ENCODE measurements around the gene TOX2. TPM values are rescaled to one million over a fixed set of nuclear protein-coding genes. Genes with fewer than 3 reads are reported as not detected.
A peak's percentile ranks its signal among the peaks of the same experiment; 100 is the strongest.

TOX2 gene
- total and polyA plus RNA-seq, 5 experiments from 2014 or later = 0.31 to 1.3 (median 1.2) TPM

- DNase-seq (peak in 2 of 10 donors; percentile 0 to 24), ATAC-seq (no peak)
- no peaks in the 10 kb centered on the region for H3K9me3 Mint-ChIP-seq
- H3K4me3 Mint-ChIP-seq = no peak overlapping the region
- peaks cover 0 to 1% (median 0%) of the 10 kb centered on the region in 5 donors for H3K27me3 Mint-ChIP-seq
- POLR2A ChIA-PET = interaction anchor here (1.2 kb wide), 1 partner anchor 14 kb away, joined by 3 read pairs; no protein-coding TSS in a partner anchor
- H3K36me3 Mint-ChIP-seq = peaks cover 0 to 1% (median 0%) of the 10 kb centered on the region in 3 donors
- H3K4me1 Mint-ChIP-seq = peaks cover 7 to 26% (median 14%) of the 10 kb centered on the region in 4 donors
- peak overlapping the region in 3 of 10 donors; percentile 11 to 70 (median 66) for H3K27ac Mint-ChIP-seq
These were observed 140.2 kb downstream of the TOX2 start for GRCh38 chr20:44054849-44055248.

DNA sequence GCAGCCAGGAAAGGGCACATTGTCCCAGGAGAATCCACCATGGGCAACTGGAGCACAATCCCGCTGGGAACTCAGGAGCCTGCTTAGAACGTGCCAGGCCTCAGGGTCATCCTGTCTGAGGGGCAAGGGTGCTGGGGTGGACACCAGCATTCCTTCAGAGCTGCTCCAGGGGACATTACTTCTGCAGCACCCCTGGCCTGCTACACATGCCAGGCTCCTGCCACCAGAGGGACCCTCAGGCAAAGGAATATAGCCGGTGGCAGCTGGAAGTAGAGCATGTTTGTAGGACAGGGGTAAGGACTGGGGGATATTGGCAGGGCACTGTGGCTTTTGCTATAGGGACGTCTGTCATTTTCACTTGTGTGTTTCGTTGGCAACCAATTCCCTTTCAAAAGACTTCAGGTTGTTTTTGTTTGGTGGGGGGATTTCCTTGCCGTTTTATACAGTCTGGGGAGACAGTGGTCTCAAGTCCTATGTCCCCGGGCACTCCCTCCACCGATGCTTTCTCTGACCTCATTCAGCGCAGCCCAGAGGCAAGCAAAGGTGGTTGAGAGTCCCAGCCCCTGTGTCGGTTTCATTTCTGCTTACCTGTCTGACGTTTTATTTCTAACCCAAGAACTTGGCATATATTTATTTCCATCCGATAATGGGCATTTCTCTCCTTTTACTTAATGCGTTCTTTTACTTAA, 141.5 kb downstream of the TOX2 start:
- DNase-seq = peak; percentile 53 to 88 (median 76)
- H3K36me3 Mint-ChIP-seq = peaks cover 0 to 1% (median 0%) of the 10 kb centered on the region in 3 donors
- peaks cover 14 to 34% (median 17%) of the 10 kb centered on the region in 4 donors for H3K4me1 Mint-ChIP-seq
- POLR2A ChIA-PET = interaction anchor here (1.0 to 4.9 kb wide), 4 partner anchors 9 to 24 kb away, joined by 3 to 56 read pairs (median 23); no protein-coding TSS in a partner anchor
- no peaks in the 10 kb centered on the region for H3K9me3 Mint-ChIP-seq
- H3K4me3 Mint-ChIP-seq = no peak overlapping the region
- ATAC-seq = peak; percentile 98 to 100
- peaks cover 0 to 1% (median 0%) of the 10 kb centered on the region in 5 donors for H3K27me3 Mint-ChIP-seq
- H3K27ac Mint-ChIP-seq = peak overlapping the region in 8 of 10 donors; percentile 11 to 93 (median 70)

- H3K9me3 Mint-ChIP-seq = no peaks in the 10 kb centered on the region
- no peak overlapping the region for H3K4me3 Mint-ChIP-seq
- H3K27me3 Mint-ChIP-seq = peaks cover 0 to 1% (median 0%) of the 10 kb centered on the region in 5 donors
- H3K4me1 Mint-ChIP-seq = peaks cover 14 to 42% (median 22%) of the 10 kb centered on the region in 4 donors
- DNase-seq (peak in 2 of 10 donors; percentile 7 to 58), ATAC-seq (no peak)
- peaks cover 0 to 1% (median 0%) of the 10 kb centered on the region in 3 donors for H3K36me3 Mint-ChIP-seq
- POLR2A ChIA-PET = interaction anchor here (2.0 to 4.9 kb wide), 3 partner anchors 7 to 22 kb away, joined by 4 to 56 read pairs (median 42); no protein-coding TSS in a partner anchor
- H3K27ac Mint-ChIP-seq = peak overlapping the region in 6 of 10 donors; percentile 52 to 83 (median 74)
These were observed 143.3 kb downstream of the TOX2 start for GRCh38 chr20:44057698-44058675.

- ATAC-seq = no peak
- Mint-ChIP-seq H3K27me3 (peaks cover 0 to 2% (median 0%) of the 10 kb centered on the region in 5 donors), H3K9me3 (no peaks in the 10 kb centered on the region), H3K4me1 (peaks cover 8 to 56% (median 45%) of the 10 kb centered on the region in 4 donors), H3K36me3 (no peaks in the 10 kb centered on the region), H3K27ac (peak overlapping the region in 7 of 10 donors; percentile 34 to 83 (median 54)), H3K4me3 (no peak overlapping the region)
- DNase-seq = peak in 1 of 10 donors; percentile 44
- POLR2A ChIA-PET = interaction anchor here (0.9 kb wide), 1 partner anchor 8 kb away, joined by 4 read pairs; no protein-coding TSS in a partner anchor
These were observed 150.1 kb downstream of the TOX2 start for GRCh38 chr20:44064501-44065400.

GRCh38 chr20:44065401-44066340, 151.0 kb downstream of the TOX2 start:
- Mint-ChIP-seq H3K36me3 (no peaks in the 10 kb centered on the region), H3K9me3 (no peaks in the 10 kb centered on the region), H3K27ac (peak overlapping the region; percentile 14 to 100 (median 72)), H3K27me3 (peaks cover 0 to 2% (median 0%) of the 10 kb centered on the region in 5 donors), H3K4me1 (peaks cover 13 to 62% (median 51%) of the 10 kb centered on the region in 4 donors), H3K4me3 (no peak overlapping the region)
- ATAC-seq (no peak), DNase-seq (peak in 1 of 10 donors; percentile 59)
- POLR2A ChIA-PET = interaction anchor here (0.9 to 5.2 kb wide), 3 partner anchors 8 to 14 kb away, joined by 4 to 56 read pairs (median 39); no protein-coding TSS in a partner anchor

GRCh38 chr20:44066645-44067606, 152.3 kb downstream of the TOX2 start:
- Mint-ChIP-seq H3K9me3 (no peaks in the 10 kb centered on the region), H3K4me3 (peak overlapping the region; percentile 19 to 86 (median 52)), H3K4me1 (peaks cover 13 to 62% (median 56%) of the 10 kb centered on the region in 4 donors), H3K36me3 (no peaks in the 10 kb centered on the region), H3K27me3 (peaks cover 0 to 2% (median 0%) of the 10 kb centered on the region in 5 donors), H3K27ac (peak overlapping the region; percentile 88 to 100 (median 100))
- POLR2A ChIA-PET = interaction anchor here (0.6 to 5.2 kb wide), 3 partner anchors 9 to 226 kb away, joined by 3 to 56 read pairs (median 39); no protein-coding TSS in a partner anchor
- ATAC-seq (no peak), DNase-seq (peak in 2 of 10 donors; percentile 14 to 40)

DNA sequence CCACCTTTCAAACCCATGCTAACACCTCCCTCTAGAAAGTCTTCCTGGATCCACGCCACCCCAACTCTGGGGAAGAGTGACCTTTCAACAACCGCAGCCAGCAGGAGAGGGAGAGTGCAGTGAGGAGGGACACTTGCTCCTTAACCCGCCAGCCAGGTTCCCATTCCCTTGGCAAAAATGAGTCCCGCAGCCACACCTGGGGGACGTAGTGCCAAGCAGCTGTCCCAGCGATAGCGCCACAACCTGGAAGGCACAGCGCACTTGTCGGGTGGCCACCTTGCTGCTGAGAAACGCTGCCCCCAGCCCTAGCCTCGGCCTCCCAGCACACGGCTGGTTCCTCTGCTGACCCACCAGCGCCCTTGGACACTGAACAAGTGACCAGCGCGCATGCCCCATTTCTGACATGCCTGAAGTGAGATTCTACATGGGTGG, 153.0 kb downstream of the TOX2 start:
- Mint-ChIP-seq H3K27me3 (peaks cover 0 to 2% (median 0%) of the 10 kb centered on the region in 5 donors), H3K27ac (peak overlapping the region; percentile 88 to 100 (median 100)), H3K36me3 (no peaks in the 10 kb centered on the region), H3K9me3 (no peaks in the 10 kb centered on the region), H3K4me1 (peaks cover 17 to 69% (median 62%) of the 10 kb centered on the region in 4 donors), H3K4me3 (peak overlapping the region; percentile 50 to 95 (median 86))
- peak in 2 of 10 donors; percentile 13 to 62 for DNase-seq
- POLR2A ChIA-PET = interaction anchor here (4.8 to 5.2 kb wide), 2 partner anchors 10 to 12 kb away, joined by 39 to 56 read pairs; no protein-coding TSS in a partner anchor
- ATAC-seq = no peak

DNA sequence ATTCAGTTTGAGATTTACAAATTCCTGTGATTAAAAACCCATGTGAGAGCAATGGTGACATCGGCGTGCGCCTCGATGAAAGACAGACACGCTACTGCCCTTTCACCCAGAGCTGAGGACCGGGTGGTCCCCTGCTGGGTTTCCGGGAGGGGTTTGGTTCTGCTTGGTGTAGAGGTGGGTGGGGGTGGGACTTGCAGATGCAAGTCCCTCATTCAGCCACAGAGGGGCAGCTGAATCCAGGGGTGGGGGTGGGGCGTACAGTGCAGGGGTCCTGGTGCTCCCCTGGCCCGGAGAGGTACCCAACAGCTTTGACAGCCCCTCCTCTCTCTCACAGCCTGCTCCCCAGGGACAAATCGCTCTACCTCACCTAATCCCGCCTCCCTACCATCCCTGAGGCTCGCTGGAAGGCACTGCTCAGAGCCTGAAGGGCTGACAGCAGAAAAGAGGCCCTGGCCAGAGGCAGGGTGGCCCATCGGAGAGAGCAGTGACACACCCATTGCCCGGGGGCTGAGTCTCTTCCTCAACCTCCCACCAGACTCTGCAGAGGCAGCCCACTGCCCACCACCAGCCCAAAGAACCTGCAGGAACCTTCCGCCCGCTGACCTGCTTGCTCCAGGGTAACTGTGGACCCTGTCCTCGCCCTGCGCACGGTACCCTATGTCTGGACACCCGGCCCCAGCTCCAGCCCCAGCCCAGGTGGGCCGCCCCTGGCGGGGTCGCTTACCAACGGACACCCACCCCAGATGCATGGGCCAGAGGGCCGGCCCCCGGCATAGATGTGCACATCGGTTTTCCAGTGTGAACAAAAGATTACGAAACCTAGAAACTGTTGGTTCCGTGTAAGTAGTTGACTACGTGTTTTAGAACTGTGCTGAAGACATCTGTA, 153.9 kb downstream of the TOX2 start:
- POLR2A ChIA-PET = interaction anchor here (0.6 to 5.2 kb wide), 3 partner anchors 11 to 14 kb away, joined by 3 to 56 read pairs (median 39); no protein-coding TSS in a partner anchor
- H3K4me3 Mint-ChIP-seq = peak overlapping the region; percentile 74 to 95 (median 90)
- ATAC-seq = peak in 1 of 2 donors; percentile 36
- no peaks in the 10 kb centered on the region for H3K36me3 Mint-ChIP-seq
- peaks cover 0 to 2% (median 0%) of the 10 kb centered on the region in 5 donors for H3K27me3 Mint-ChIP-seq
- peaks cover 18 to 78% (median 69%) of the 10 kb centered on the region in 4 donors for H3K4me1 Mint-ChIP-seq
- peak overlapping the region; percentile 88 to 100 (median 100) for H3K27ac Mint-ChIP-seq
- DNase-seq = peak in 2 of 10 donors; percentile 15 to 41
- no peaks in the 10 kb centered on the region for H3K9me3 Mint-ChIP-seq
